AG09319 (cell line): ENCODE data around the gene HMX1.

ENCODE experiments used
- DNase-seq: peaks from one replicate; pipeline ENCODE4 v3.0.0-alpha.2; 2010; ENCODE audit warnings: low read depth; ENCODE audit errors: extremely low read depth
- CTCF ChIP-seq: IDR thresholded peaks from 2 replicates; pipeline ENCODE4 v1.5.1; 2011; ENCODE audit warnings: low read depth, mild to moderate bottlenecking, inconsistent platforms, low read length, moderate library complexity

Gene HMX1

GRCh38 chr4:8916906-8917305 lies 45.3 kb upstream of the HMX1 start:
- no peak for DNase-seq
- TF ChIP-seq CTCF: no peak

- DNase-seq: no peak
- TF ChIP-seq CTCF: no peak
These were observed 44.8 kb upstream of the HMX1 start for GRCh38 chr4:8916351-8916885.

- no peak for TF ChIP-seq CTCF
- DNase-seq: no peak
These were observed 43.9 kb upstream of the HMX1 start for GRCh38 chr4:8915201-8916200.

- no peak for TF ChIP-seq CTCF
- no peak for DNase-seq
These were observed 43.0 kb upstream of the HMX1 start for GRCh38 chr4:8914461-8915171.

GRCh38 chr4:8913858-8914460 lies 42.3 kb upstream of the HMX1 start:
- no peak for TF ChIP-seq CTCF
- DNase-seq: no peak

GRCh38 chr4:8913121-8913857 lies 41.6 kb upstream of the HMX1 start:
- DNase-seq: no peak
- no peak for TF ChIP-seq CTCF
